ENCODE data around the gene MGAT3. TPM values are rescaled to one million over a fixed set of nuclear protein-coding genes. Genes with fewer than 3 reads are reported as not detected.

MGAT3 gene
- total and polyA plus RNA-seq, 8 donors, result 0.89 to 12.0 (median 1.6) TPM

- Histone ChIP-seq H3K27ac (no peak overlapping the region), H3K27me3 (no peaks in the 10 kb centered on the region), H3K4me1 (no peaks in the 10 kb centered on the region), H3K4me3 (no peak overlapping the region), H3K9me3 (no peaks in the 10 kb centered on the region), H3K36me3 (peaks cover 0 to 13% (median 0%) of the 10 kb centered on the region in 4 donors)
- intact Hi-C loops (cut with DNase I; ENCODE audit: low total_unique reads), result no loop called here
- TF ChIP-seq CTCF (IDR thresholded peaks at IDR 0.05) (no peak), POLR2AphosphoS5 (IDR thresholded peaks at IDR 0.05) (no peak), EP300 (IDR thresholded peaks at IDR 0.05) (no peak), POLR2A (IDR thresholded peaks at IDR 0.05) (no peak)
- 89 to 96% (median 92%) methylated on average over 4 to 5 of the region's 5 CpGs for WGBS, 5 donors
- no peak for DNase-seq
Observed at GRCh38 chr22:39481595-39481994, 24.8 kb downstream of the MGAT3 start.

DNA sequence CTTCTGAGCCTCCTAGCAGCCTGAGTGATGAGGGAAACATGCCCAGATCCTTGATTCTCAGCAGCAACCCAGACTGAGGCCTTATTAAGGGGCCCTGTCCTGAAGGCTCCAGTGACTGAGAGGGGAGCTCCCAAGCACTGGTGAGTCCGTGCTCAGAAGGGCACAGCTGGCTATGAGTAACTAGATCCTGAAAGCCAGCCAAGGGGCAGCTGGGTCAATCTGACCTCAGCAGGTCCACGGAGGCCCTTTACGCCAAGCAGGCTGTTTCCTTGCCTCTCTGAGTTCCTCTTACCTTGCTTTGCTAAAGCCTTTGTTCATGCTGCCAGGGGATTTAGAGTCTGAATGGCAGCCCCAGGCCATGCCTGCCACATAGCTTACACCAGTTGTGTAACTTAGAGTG is 26.0 kb downstream of the MGAT3 start:
- TF ChIP-seq CTCF (IDR thresholded peaks at IDR 0.05), result no peak
- no peak for TF ChIP-seq POLR2A (IDR thresholded peaks at IDR 0.05)
- no peak for TF ChIP-seq POLR2AphosphoS5 (IDR thresholded peaks at IDR 0.05)
- no peak for TF ChIP-seq EP300 (IDR thresholded peaks at IDR 0.05)
- no peak for DNase-seq
- H3K27me3 ChIP-seq, result no peaks in the 10 kb centered on the region
- intact Hi-C loops (cut with DNase I; ENCODE audit: low total_unique reads), result no loop called here
- no peak overlapping the region for H3K4me3 ChIP-seq
- H3K9me3 ChIP-seq, result no peaks in the 10 kb centered on the region
- no peaks in the 10 kb centered on the region for H3K4me1 ChIP-seq
- 42 to 72% (median 47%) methylated on average over 3 of the region's 3 CpGs for WGBS, 5 donors
- H3K27ac ChIP-seq, result no peak overlapping the region
- H3K36me3 ChIP-seq, result peaks cover 0 to 12% (median 4%) of the 10 kb centered on the region in 4 donors

- Histone ChIP-seq H3K4me3 (no peak overlapping the region), H3K27ac (no peak overlapping the region), H3K9me3 (no peaks in the 10 kb centered on the region), H3K27me3 (no peaks in the 10 kb centered on the region), H3K36me3 (peaks cover 0 to 32% (median 13%) of the 10 kb centered on the region in 4 donors), H3K4me1 (peaks cover 0 to 17% (median 7%) of the 10 kb centered on the region in 4 donors)
- TF ChIP-seq EP300 (IDR thresholded peaks at IDR 0.05) (no peak), POLR2A (IDR thresholded peaks at IDR 0.05) (no peak)
- 67 to 84% (median 80%) methylated on average over 19 to 45 of the region's 45 CpGs for WGBS, 5 donors
- intact Hi-C loops (cut with DNase I; ENCODE audit: low total_unique reads), result no loop called here
- peak in 1 of 2 donors; percentile 48 for DNase-seq
Observed at GRCh38 chr22:39486951-39487825, 30.4 kb downstream of the MGAT3 start.

- 95 to 97% (median 96%) methylated on average over 58 to 70 of the region's 70 CpGs for WGBS, 5 donors
- DNase-seq, result no peak
- intact Hi-C loops (cut with DNase I; ENCODE audit: low total_unique reads), result no loop called here
- peaks cover 0 to 32% (median 13%) of the 10 kb centered on the region in 4 donors for H3K36me3 ChIP-seq
- peaks cover 0 to 17% (median 7%) of the 10 kb centered on the region in 4 donors for H3K4me1 ChIP-seq
- H3K27me3 ChIP-seq, result no peaks in the 10 kb centered on the region
- TF ChIP-seq EP300 (IDR thresholded peaks at IDR 0.05) (no peak), CTCF (IDR thresholded peaks at IDR 0.05) (no peak), POLR2A (IDR thresholded peaks at IDR 0.05) (no peak), POLR2AphosphoS5 (IDR thresholded peaks at IDR 0.05) (no peak)
- no peak overlapping the region for H3K27ac ChIP-seq
- no peaks in the 10 kb centered on the region for H3K9me3 ChIP-seq
- H3K4me3 ChIP-seq, result no peak overlapping the region
Observed at GRCh38 chr22:39487826-39488520, 31.2 kb downstream of the MGAT3 start.
